Stimulated activated CD4-positive, alpha-beta T cell treated with anti-CD3 and anti-CD28 coated beads, TNF-alpha, amount 100 ng/mL, for 1 hour (primary cell): ENCODE measurements around the gene CD82.
A peak's percentile ranks its signal among the peaks of the same experiment; 100 is the strongest.

Source experiments
- DNase-seq, 3 donors: peaks; one replicate each; pipeline ENCODE4 v3.0.0-alpha.2; 2020; ENCODE audit warnings: low read depth in 3 of 3, low spot score in 1 of 3

The CD82 gene

DNA sequence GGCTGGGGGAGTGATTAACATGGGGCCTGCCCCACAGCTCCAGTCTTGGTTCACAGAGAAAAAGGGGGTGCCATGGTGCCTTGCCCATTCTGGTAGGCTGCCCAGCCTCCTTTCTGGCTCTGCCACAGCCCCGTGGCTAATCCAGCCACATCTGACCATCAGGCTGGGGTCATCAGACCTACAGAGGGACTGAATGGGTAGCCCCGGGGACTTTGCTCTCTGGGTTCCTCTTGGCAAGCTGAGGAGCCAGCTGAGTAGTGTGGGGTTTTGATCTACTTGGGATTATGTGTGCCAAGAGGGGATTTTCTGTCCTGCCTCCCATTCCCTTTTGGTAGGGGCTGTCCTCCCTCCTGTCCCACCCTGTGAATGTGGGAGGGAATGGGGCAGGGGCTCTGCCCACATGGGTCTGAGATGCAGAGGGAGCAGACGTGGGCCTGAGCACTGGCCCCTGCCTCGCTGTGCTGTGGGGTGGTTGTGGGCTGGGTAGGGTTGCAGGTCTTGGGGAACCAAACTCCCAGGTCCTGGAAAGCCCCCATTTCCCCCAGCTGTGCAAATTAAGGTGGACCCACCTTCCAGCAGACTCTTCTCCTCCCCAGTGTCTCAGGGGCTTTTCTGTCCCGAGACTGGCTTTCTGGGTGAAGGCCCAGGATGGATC lies 32.0 kb downstream of the CD82 start:
- DNase-seq = no peak

DNA sequence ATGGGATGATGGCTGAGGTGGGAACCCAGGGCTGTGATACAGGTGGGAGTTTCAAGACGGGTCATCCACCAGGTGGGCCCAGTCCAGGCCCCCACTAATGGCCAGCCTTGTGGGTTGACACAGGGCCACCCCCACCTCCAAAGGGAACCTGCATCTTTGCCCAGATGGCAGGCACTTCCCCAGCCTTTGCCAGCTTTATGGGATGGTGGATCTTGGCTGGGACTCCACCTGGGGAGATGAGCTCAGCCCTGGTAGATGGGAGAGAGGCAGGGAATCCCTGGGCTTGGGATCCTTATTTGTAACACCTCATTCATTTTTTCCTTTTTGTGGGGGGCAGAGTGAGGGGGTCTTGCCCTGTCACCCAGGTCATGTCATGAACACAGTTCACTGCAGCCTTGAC lies 33.4 kb downstream of the CD82 start:
- DNase-seq = no peak

DNA sequence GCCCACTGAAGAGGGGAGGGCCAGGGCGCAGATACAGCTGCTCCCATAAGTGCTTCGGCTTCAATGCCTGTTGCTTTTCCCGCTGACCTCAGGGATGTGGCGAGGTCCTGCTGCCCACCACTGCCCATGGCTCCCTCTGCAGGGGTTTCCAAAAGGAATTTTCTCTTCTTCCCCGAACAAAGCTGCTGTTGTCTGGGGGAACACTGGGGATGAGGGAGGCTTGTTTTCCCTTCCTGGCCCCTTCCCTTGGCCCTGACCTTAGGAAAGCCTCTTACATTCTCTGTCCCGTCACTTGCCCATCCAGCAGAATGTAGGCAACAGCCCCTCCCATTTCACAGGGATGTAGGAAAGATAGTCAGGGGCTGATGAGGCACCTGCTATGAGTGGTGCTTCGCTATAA lies 34.8 kb downstream of the CD82 start:
- DNase-seq = no peak

DNA sequence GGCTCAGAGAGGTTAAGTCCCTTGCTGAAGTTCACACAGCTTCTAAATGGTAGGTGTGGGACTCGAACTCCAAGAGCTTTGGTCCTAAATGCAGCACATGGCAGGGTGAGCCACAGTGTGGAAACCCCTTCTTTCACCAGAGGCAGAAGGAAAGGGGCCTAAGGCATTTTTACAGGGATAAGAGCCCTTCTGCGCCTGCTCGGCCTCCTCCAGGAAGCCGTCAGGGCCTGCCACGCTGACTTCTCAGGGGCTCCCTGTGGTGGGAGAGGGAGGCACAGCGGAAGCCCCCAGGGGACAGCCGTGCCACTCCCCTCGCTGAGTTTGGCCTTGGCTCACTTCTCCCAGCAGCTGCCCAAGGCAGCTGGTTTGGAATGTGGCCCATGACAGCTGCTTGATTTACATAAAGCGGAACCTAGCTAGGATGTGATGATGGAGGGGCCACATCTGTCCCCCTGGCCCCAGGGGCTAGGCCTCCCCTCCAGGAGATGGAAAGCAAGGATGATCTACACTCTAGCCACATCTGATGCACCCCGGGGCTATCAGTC lies 35.4 kb downstream of the CD82 start:
- no peak for DNase-seq

DNA sequence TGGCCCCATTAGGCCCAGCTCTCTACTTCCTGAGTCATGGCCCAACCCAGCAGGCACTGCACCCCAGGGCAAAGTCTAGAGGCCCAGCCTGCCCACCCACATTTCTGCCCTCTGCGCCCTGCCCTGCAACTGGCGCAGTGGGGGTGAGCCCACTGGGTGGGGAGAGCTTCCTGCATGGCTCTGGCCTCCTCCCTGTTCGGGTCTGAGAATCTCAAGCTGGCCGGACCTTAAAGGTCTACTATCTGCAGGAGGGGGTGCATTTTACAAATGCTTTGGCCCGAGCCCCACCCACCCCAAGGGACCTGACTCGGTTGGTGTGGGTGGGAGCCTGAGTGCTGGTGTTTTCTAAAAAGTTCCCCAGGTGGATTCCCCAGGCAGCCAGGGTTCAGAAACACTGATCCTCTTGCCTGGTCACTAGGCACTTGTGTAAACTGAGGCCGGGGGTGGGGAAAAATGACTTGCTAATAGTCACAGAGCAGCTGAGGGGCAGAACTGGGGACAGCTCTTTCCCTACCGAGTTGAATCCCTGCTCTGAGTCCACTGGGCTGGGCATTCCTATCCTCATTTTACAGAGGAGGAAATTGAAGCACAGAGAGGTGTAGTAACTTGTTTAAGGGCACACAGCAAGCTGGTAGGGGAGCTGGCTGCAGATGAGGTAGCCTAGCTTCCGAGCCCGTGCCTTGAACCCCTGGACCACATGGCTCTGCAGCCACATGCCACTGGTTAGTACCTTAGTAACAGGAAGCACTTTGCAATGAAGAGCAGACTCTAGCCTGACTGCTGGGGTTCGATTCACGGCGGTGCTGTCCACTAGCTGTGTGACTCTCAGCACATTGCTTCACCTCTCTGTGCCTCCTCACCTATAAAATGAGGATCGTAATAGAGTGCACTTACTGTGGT lies 36.3 kb downstream of the CD82 start:
- DNase-seq = peak in 1 of 3 donors; percentile 24

DNA sequence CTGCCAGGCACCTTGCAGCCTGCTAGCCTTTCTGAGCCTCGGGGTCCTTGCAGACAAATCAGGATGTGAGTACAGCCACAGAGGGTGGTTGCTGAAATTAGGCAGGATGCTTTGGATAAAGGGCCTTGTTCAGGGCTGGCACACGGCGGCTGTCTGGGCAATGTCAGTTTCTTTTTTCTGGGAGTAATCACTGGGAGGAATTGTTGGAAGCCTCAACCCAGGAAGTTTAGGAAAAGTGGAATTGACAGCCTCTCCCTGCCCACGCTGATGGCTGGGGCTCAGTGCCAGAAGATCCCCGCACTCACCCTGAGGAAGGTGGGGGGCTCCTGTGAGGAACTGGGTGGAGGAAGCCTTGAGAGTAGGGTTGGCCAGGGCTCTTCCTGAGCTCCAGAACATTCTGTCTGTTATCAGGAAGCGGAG lies 37.4 kb downstream of the CD82 start:
- DNase-seq = no peak

DNA sequence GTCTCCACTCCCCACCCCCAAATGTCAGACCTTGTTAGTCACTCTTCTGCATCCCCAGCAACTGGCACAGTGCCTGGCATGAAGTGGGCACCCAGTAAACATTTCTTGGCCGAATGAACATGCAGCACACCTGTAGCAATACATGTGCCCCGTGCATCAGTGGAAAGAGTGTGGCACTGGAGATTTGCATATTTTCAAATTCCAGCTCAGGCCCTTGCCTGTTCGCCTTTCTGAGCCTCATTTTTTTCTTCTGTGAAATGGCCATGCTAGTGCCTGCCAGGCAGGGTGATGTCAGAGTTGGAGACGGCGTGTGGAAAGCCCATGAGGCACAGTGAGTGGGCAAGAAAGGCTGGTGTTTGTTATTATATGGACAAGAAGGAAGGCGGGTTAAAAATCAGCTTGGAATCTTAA lies 38.7 kb downstream of the CD82 start:
- no peak for DNase-seq

DNA sequence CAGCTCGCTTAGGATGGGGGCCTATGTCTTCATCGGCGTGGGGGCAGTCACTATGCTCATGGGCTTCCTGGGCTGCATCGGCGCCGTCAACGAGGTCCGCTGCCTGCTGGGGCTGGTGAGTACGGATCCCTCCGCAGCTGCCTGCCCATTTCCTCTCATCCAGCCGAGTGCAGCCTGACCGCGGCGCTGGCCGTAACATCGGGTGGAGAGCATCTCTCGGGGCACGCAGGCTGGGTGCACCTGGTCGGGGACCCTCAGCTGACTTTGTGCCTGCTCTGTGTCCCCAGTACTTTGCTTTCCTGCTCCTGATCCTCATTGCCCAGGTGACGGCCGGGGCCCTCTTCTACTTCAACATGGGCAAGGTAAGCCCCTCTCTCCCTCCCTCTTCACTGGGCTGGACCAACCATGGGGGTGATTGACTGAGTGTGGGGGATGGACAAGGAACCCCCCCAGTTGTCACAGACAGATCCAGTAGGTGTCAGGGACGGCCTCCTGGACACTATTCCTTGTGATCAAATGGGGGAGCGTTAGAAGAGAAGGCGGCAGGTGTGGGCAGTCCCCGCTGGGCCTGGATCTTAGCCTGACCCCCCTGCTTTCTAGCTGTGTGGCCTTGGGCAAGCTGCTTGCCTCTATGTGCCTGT lies 39.7 kb downstream of the CD82 start:
- DNase-seq = no peak

DNA sequence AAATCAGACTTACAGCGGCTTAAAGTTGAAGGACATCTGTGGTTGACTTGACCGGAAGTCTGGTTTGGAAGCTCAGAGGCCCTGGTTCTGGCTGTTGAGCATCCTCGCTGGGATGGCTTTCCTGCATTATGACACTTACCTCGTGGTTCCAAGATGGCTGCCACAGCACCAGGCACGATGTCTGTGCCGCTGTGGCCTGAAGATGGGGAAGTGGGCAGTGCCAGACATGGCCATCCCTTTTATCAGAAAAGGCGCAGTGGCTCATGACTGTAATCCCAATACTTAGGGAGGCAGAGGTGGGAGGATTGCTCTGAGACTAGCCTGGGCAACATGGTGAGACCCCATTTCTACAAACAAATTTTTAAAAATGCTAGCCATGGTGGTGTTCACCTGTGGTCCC lies 40.5 kb downstream of the CD82 start:
- no peak for DNase-seq

DNA sequence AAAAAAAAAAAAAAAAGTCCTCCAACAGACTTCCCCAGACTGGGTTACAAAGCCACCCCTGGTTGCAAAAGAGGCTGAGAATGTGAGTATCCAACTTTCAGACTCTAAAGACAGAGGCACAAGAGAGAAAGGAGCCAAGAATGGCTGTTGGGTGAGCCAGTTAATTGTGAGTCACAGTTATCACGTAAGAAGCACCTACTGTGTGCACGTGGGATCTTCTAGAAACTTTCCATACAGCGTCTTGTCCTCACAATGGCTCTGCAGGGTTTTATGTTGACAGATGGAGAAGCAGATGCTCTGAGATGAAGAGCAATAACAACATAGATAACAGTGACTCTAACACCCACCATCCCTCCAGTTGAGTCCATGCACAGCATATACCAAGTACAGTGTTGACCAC lies 41.0 kb downstream of the CD82 start:
- DNase-seq = no peak

DNA sequence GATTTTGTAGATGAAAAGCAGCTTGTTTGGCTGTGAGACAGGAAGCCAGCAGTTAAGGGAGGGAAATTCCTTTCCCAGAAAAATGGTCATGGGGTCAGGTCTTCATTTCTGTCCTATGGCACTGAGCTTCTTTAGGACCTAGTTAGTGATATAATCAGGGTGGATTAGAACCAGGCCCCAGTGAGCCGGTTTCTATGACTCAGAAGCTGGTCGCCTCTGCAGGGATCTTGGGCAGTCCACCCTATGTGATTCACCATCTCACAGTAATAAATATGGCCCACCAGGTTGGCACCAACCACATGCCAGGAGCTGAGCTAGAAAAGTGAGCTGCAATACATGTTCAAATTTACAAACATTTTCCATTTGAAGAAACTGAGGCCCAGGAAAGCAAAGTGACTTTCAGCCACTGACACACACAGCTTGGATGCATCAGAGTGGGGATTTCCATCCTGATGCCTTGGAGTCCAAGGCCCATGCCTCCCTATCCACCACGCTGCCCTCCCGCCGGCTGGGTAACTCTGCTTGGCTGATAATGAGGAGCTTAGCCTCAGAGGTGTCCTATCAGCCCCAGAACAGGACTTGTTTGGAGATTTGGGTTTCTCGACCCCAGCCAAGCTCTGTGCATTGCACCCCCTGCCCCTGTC lies 42.0 kb downstream of the CD82 start:
- no peak for DNase-seq

DNA sequence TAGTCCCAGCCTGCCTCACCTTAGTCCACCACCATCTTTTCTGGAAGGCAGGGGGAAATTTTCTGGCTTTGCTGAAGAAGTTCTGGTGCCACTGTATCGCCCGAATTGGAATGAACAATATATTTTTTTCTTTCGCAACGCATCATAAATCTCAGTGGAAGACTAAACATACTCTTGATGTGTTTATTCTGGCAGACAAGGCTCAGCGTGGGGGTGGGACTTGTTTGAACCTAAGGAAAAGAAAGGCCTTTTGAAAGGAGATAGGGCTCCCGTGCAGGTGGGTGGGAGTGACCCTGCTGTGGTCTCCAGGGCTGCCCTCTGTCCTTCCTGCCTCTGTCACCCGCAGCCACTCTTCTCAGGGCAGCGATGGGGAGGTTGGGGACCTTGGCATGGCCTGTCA lies 42.5 kb downstream of the CD82 start:
- no peak for DNase-seq

DNA sequence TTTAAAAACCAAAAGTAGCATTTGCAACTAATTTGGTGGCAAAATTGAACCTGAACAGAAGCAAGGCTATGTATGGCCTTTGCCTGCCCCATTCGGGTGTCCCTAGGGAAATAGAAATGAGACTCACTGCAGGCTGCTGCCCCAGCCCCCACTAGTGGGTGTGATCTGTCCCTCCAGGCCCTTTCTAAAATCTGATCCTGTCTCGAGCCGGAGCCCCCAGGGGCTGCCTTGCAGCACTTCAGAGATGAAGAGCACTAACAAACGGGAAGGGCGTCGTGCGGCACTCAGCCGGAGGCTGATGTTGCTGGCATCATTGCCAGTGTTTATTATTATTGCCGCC lies 43.2 kb downstream of the CD82 start:
- no peak for DNase-seq

DNA sequence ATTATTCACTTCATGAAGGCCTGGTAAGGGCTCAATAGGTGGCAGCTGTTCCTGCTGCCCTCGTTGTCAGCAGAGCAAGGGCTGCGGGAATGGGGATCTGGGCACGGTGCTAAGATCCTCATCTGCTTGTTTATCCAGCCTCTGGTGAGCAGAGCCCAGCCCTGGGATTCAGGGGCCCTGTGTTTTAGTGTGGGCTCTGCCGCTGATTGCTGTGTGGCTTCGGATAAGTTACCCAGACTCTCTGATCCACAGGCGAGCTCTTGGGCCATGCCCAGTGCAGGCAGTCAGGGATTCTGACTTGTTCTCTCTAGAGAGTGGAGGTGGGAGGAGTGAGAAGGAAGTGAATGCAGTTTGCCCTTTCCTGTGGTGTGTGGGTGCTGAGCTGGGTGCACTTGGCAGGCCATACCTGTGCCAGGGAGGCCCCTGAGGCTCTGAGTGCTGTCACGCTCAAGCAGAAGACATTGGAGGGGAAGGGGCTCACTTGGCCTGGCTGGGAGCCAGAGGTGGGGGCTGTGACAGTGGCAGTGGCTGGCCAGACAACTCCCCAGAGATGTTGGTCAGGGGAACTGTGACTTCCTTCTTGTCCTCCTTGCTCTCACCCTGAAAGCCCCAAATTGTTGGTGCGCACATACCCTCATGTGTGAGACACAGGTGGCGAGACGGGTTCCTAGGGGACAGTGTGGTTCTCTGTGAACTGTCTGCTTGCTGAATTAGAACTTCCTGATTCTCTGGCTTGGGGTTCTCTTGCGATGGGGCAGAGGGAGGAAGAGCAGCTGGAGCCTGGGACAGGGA lies 43.7 kb downstream of the CD82 start:
- DNase-seq = no peak

DNA sequence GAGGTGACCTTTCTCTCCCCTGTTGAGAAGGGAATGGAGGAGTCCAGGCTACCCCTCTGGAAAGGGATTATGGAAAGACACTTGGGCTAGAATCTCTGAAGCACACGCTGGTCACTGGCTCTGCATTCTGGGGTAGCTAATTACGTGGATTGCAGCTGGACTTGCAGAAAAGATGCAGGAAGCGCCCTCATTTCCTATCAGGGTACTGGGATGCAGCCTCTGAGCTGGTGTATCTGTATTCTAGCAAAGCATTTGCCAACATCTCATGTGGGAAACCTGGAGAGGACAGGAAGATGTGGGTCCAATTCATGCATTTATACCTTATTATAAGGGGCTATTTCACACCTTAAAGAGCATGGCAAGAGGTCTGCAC lies 44.3 kb downstream of the CD82 start:
- DNase-seq = no peak

DNA sequence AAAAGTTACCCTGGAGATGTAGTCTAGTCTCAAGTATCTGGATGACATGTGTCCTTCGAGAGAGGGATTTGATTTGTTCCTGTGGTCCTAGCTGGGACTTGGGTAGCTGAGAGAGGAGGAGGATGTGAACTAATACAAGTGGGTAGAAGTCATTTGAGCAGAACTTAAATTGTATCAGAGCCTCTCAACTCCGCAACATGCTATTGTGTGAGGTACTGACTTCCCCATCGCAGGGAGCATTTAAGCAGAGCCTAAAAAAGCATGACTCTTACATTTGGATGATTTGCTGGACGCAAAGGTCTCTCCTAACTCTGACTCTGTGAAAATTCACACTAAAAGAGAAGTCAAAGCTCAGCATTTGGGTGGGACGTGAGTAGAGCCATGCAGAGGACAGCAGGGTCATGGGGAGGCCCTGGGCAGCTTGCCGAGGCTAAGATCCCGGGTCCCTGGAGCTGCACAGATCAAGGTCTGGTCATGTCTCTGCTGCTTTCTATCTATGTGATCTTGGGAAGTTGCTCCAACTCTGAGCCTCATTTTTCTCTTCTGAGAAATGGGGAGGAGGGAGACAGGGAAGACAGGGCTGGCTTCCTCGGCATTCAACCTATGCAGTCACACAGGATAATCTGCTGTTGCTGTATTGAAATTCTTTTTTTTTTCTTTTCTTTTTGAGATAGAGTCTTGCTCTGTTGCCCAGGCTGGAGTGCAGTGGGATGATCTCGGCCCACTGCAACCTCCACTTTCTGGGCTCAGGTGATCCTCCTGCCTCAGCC lies 44.9 kb downstream of the CD82 start:
- DNase-seq = no peak

DNA sequence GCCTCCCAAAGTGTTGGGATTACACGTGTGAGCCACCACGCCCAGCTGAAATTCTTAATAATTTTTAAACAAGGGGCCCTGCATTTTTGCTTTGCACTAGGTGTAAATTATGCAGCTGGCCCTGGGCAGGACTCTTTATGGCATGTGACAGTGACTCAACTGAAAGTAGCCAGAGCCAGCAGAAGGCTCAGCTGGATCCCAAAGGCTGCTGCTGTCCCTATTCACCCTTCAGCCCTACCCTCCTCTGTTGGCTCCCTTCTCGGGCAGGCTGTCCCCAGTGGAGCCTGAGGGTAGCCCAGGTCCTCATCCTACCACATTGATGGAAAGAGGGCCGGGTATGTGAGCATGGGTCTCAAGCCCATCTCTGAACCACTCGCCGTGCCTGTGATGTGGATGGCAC lies 45.6 kb downstream of the CD82 start:
- no peak for DNase-seq

DNA sequence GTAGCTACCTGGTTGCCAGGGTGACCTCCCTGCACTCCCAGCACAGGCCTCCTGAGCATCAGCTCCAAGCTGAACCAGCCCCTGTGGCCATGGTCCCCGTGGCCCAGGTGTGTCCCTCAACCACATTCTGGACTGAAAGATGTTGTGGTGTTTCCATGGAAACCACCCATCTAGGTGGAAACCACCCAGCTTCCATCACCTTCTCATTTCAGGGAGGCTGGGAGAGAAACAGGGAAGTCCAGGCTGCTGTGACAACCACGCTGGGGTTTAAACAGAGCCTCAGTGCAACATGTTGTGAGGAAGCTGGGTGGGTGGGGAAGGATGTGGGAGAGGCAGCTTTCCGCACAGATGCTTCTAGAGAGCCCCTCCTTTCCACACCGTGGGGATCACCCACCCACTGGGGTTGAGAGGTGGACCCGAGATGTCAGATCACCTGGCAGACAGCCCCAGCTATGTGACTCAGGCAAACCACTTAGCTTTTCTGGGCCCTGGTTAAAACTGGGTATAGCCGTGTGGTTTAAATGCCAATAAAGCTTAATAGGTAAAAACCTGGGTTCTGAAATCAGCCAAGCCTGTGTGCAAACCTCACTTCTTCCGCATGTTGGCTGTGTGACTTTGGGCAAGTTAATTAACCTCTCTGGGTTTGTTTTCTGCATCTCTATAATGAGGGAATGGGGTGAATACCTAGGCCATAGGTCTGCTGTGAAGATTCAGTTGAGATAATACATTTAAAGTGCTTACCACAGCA lies 46.4 kb downstream of the CD82 start:
- peak; percentile 31 to 55 (median 41) for DNase-seq

DNA sequence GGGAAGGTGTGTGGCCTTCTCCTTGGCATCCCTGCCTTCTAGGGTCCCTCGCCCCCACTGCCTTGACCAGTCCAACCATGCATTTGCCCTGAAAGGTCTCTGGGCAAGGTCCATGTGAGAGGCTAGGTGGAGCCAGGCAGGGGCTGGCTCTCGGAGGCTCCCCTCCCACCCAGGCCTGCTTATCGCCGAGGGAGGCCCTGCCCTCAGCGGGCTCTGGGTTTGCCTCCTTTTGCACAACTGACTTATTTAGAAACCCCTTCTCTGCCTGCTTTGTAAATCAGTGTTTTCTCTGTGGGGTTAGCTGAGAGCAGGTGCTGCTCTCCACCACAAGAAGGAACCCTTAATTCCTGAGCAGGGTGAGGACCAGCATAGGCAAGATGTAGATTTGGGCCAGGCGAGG lies 47.7 kb downstream of the CD82 start:
- no peak for DNase-seq
